HepG2 (cell line): ENCODE data around the gene KATNAL2. TPM values are rescaled to one million over a fixed set of nuclear protein-coding genes. Genes with fewer than 3 reads are reported as not detected.
A peak's percentile ranks its signal among the peaks of the same experiment; 100 is the strongest.

Experiments
- CSRNP1 ChIP-seq: sonication (generic); formaldehyde crosslinking; IDR thresholded peaks from 2 replicates; pipeline ENCODE4 v1.8.1; 2023; ENCODE audit warnings: mild to moderate bottlenecking, missing genetic modification reagents
- HNF4G ChIP-seq, 2 experiments: sonication (generic) in 1 of 2; formaldehyde crosslinking in 1 of 2; IDR thresholded peaks; 2 replicates each; pipeline versions ENCODE4 v1.4.0 to v1.6.1; 2011 to 2020; ENCODE audit warnings: borderline replicate concordance in 2 of 2, low read depth in 2 of 2, mild to moderate bottlenecking in 2 of 2, low read length in 1 of 2, missing genetic modification reagents in 1 of 2, moderate library complexity in 1 of 2
- JUNB ChIP-seq: sonication (generic); formaldehyde crosslinking; IDR thresholded peaks from 2 replicates; pipeline ENCODE4 v1.8.0; 2022; ENCODE audit warnings: missing genetic modification reagents, mild to moderate bottlenecking, borderline replicate concordance
- KDM1A ChIP-seq: IDR thresholded peaks from 2 replicates; pipeline ENCODE4 v1.6.1; 2016; ENCODE audit warnings: missing compliant biosample characterization
- MTA3 ChIP-seq: sonication (generic); formaldehyde crosslinking; IDR thresholded peaks from 2 replicates; pipeline ENCODE4 v1.4.0; 2020; ENCODE audit warnings: missing genetic modification reagents
- PAWR ChIP-seq: sonication (generic); formaldehyde crosslinking; IDR thresholded peaks from 2 replicates; pipeline ENCODE4 v1.4.0; 2020; ENCODE audit warnings: missing genetic modification reagents, mild to moderate bottlenecking, borderline replicate concordance
- REXO4 ChIP-seq: sonication (generic); formaldehyde crosslinking; IDR thresholded peaks from 2 replicates; pipeline ENCODE4 v1.8.0; 2022; ENCODE audit warnings: missing genetic modification reagents, mild to moderate bottlenecking, borderline replicate concordance
- RFXAP ChIP-seq: sonication (generic); formaldehyde crosslinking; IDR thresholded peaks from 2 replicates; pipeline ENCODE4 v1.4.0; 2020; ENCODE audit warnings: missing genetic modification reagents, borderline replicate concordance
- SALL2 ChIP-seq: sonication (generic); formaldehyde crosslinking; IDR thresholded peaks from 2 replicates; pipeline ENCODE4 v1.8.1; 2023; ENCODE audit warnings: mild to moderate bottlenecking, missing genetic modification reagents, inconsistent platforms
- SCMH1 ChIP-seq: sonication (generic); formaldehyde crosslinking; IDR thresholded peaks from 2 replicates; pipeline ENCODE4 v1.9.0; 2021; ENCODE audit warnings: missing genetic modification reagents, mild to moderate bottlenecking, borderline replicate concordance
- SMYD3 ChIP-seq: sonication (generic); formaldehyde crosslinking; IDR thresholded peaks from 2 replicates; pipeline ENCODE4 v1.8.1; 2023; ENCODE audit warnings: mild to moderate bottlenecking, missing genetic modification reagents
- SOX5 ChIP-seq: IDR thresholded peaks from 2 replicates; pipeline ENCODE4 v1.6.1; 2016; ENCODE audit warnings: borderline replicate concordance
- SYNCRIP ChIP-seq: fragments of 200-400 bp; formaldehyde crosslinking; IDR thresholded peaks from 2 replicates; pipeline ENCODE4 v1.6.1; 2018; ENCODE audit warnings: mild to moderate bottlenecking, low read depth, low read length; ENCODE audit not compliant: insufficient read depth
- ZFP36 ChIP-seq: fragments of 150-350 bp; IDR thresholded peaks from 2 replicates; pipeline ENCODE4 v1.6.1; 2018; ENCODE audit warnings: borderline replicate concordance, low read length, low read depth; ENCODE audit not compliant: partially characterized antibody
- ZKSCAN1 ChIP-seq: fragments of 150-350 bp; IDR thresholded peaks from 2 replicates; pipeline ENCODE4 v1.6.1; 2014; ENCODE audit warnings: low read length
- ZNF24 ChIP-seq: fragments of 450-650 bp; IDR thresholded peaks from 2 replicates; pipeline ENCODE4 v1.6.1; 2017; ENCODE audit warnings: antibody characterized with exemption, mild to moderate bottlenecking
- ZNF350 ChIP-seq: sonication (generic); formaldehyde crosslinking; IDR thresholded peaks from 2 replicates; pipeline ENCODE4 v1.4.0; 2020; ENCODE audit warnings: mild to moderate bottlenecking, low read depth, missing genetic modification reagents, borderline replicate concordance
- ZNF790 ChIP-seq: sonication (generic); formaldehyde crosslinking; IDR thresholded peaks from 2 replicates; pipeline ENCODE4 v1.8.0; 2022; ENCODE audit warnings: missing genetic modification reagents, mild to moderate bottlenecking, borderline replicate concordance
- ZNF816 ChIP-seq: sonication (generic); formaldehyde crosslinking; IDR thresholded peaks from 2 replicates; pipeline ENCODE4 v1.8.0; 2022; ENCODE audit warnings: missing genetic modification reagents, mild to moderate bottlenecking, borderline replicate concordance
- polyA plus RNA-seq, 8 experiments: library from polyadenylated mRNA; depleted of rRNA in 3 of 8; stranded (reverse) in 7 of 8; unstranded in 1 of 8; fragments of >200 nt; fragmentation: Illumina TruSeq in 4 of 8; extraction: Trizol in 4 of 8; gene quantifications; 2 replicates each; pipeline versions ENCODE4 v1.2.1 to v1.2.3, GENCODE V29; 2011 to 2016; ENCODE audit warnings: low read depth in 4 of 8, missing spikeins in 1 of 8, mixed read lengths in 1 of 8; ENCODE audit not compliant: insufficient read depth in 1 of 8
- total RNA-seq, 5 experiments: library from RNA; depleted of rRNA; stranded (reverse); fragments of >200 nt; fragmentation: Illumina TruSeq; extraction: Trizol; gene quantifications; 2 replicates each; pipeline ENCODE4 v1.2.3, GENCODE V29; 2016; ENCODE audit warnings: low read depth in 1 of 5
- TF ChIP-seq, protein P1 (sequence below): sonication (generic); formaldehyde crosslinking; IDR thresholded peaks from 2 replicates; pipeline ENCODE4 v1.4.0; 2020; ENCODE audit warnings: low read depth, missing genetic modification reagents
- TF ChIP-seq, protein P2 (sequence below): sonication (generic); formaldehyde crosslinking; IDR thresholded peaks from 2 replicates; pipeline ENCODE4 v1.4.0; 2020; ENCODE audit warnings: mild to moderate bottlenecking, missing genetic modification reagents
- TF ChIP-seq, protein P3 (sequence below): sonication (generic); formaldehyde crosslinking; conservative IDR thresholded peaks from 2 replicates; pipeline ENCODE4 v1.4.0; 2020; ENCODE audit warnings: missing genetic modification reagents

Gene KATNAL2
- total and polyA plus RNA-seq, 2 of the 13 experiments (the other 11 are each of a cell fraction or from before 2014, with no cell fraction given): not detected

DNA sequence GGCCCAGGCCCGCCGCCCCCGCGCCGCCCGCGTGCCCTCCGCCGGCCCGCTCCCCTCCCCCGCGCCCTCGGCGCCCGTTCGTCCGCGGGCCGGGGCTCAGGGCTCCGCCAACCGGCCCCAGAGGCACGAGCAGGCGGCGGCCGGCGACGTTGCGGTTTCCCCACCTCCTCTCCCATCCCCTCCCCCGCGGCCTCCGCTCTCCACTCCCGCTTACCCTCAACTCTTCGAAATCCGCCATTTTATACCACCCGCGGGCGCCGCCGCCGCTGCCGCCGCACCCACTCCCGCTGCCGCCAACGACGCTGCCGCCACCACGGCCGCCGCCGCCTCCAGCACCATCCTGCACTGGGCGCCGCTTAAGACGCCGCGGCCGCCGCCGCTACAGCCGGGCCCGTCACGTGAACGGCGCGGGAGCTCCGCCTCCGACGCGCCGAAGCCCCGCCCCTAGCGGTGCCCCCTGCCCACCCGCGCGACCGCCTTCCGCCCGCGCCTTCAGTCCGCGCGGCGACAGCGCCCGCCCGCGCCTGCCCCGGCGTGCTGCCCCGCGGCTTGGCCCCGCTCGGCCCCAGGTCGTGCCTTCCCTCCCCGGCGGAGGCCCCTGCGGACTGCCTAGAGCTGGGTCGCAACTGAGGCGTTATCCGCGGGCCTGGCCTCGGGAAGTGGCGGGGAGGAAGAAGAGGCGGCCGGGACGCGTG lies at the start of gene KATNAL2, which contains the start of gene PIAS2 (continued):
- TF ChIP-seq, protein P1, sequence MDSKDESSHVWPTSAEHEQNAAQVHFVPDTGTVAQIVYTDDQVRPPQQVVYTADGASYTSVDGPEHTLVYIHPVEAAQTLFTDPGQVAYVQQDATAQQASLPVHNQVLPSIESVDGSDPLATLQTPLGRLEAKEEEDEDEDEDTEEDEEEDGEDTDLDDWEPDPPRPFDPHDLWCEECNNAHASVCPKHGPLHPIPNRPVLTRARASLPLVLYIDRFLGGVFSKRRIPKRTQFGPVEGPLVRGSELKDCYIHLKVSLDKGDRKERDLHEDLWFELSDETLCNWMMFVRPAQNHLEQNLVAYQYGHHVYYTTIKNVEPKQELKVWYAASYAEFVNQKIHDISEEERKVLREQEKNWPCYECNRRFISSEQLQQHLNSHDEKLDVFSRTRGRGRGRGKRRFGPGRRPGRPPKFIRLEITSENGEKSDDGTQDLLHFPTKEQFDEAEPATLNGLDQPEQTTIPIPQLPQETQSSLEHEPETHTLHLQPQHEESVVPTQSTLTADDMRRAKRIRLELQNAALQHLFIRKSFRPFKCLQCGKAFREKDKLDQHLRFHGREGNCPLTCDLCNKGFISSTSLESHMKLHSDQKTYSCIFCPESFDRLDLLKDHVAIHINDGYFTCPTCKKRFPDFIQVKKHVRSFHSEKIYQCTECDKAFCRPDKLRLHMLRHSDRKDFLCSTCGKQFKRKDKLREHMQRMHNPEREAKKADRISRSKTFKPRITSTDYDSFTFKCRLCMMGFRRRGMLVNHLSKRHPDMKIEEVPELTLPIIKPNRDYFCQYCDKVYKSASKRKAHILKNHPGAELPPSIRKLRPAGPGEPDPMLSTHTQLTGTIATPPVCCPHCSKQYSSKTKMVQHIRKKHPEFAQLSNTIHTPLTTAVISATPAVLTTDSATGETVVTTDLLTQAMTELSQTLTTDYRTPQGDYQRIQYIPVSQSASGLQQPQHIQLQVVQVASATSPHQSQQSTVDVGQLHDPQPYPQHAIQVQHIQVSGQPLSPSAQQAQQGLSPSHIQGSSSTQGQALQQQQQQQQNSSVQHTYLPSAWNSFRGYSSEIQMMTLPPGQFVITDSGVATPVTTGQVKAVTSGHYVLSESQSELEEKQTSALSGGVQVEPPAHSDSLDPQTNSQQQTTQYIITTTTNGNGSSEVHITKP: no peak
- TF ChIP-seq REXO4 (no peak), SOX5 (CRISPR knock-in tag) (no peak), JUNB (CRISPR knock-in tag) (no peak), KDM1A (CRISPR knock-in tag) (no peak), SMYD3 (CRISPR knock-in tag) (no peak), CSRNP1 (CRISPR knock-in tag) (no peak), ZNF350 (CRISPR knock-in tag) (no peak), SCMH1 (CRISPR knock-in tag) (no peak), ZFP36 (no peak), ZNF24 (no peak), ZNF790 (CRISPR knock-in tag) (peak; percentile 42; the same call in 1 of the 2 replicates), RFXAP (CRISPR knock-in tag) (0 out of 2 replicates have a peak, but pooled peaks have one; percentile 18), ZKSCAN1 (no peak), ZNF816 (CRISPR knock-in tag) (no peak), SALL2 (CRISPR knock-in tag) (no peak), HNF4G (IDR thresholded peaks at IDR 0.05; ENCODE audit: borderline replicate concordance, low read depth, low read length) (no peak), HNF4G (CRISPR knock-in tag; IDR thresholded peaks at IDR 0.05; ENCODE audit: borderline replicate concordance, low read depth) (no peak), PAWR (no peak), MTA3 (CRISPR knock-in tag) (no peak), SYNCRIP (no peak)
- TF ChIP-seq, protein P2, sequence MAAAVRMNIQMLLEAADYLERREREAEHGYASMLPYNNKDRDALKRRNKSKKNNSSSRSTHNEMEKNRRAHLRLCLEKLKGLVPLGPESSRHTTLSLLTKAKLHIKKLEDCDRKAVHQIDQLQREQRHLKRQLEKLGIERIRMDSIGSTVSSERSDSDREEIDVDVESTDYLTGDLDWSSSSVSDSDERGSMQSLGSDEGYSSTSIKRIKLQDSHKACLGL (CRISPR knock-in tag): peak; percentile 30; the same call in 1 of the 2 replicates
- TF ChIP-seq, protein P3, sequence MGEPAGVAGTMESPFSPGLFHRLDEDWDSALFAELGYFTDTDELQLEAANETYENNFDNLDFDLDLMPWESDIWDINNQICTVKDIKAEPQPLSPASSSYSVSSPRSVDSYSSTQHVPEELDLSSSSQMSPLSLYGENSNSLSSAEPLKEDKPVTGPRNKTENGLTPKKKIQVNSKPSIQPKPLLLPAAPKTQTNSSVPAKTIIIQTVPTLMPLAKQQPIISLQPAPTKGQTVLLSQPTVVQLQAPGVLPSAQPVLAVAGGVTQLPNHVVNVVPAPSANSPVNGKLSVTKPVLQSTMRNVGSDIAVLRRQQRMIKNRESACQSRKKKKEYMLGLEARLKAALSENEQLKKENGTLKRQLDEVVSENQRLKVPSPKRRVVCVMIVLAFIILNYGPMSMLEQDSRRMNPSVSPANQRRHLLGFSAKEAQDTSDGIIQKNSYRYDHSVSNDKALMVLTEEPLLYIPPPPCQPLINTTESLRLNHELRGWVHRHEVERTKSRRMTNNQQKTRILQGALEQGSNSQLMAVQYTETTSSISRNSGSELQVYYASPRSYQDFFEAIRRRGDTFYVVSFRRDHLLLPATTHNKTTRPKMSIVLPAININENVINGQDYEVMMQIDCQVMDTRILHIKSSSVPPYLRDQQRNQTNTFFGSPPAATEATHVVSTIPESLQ (CRISPR knock-in tag): no peak
